Mesothelial cell of epicardium (in vitro differentiated cells): Measurements from ENCODE around the gene MLN. TPM values are rescaled to one million over a fixed set of nuclear protein-coding genes. Genes with fewer than 3 reads are reported as not detected.
"Not testable (repeated sequence)": the region's sequence is repeated elsewhere in the genome, so short reads cannot be mapped to it uniquely, and the experiment has no call there.

Experiments
- DNase-seq, 2 experiments: peaks; one replicate each; pipeline ENCODE4 v3.0.0; 2021; ENCODE audit warnings: low spot score in 2 of 2; ENCODE audit not compliant: unreplicated experiment in 2 of 2
- H3K27ac Mint-ChIP-seq: 2 replicates; pipeline ENCODE4 v1.8.0; 2021; ENCODE audit warnings: mixed read lengths
- H3K27me3 Mint-ChIP-seq: 2 replicates; pipeline ENCODE4 v1.8.0; 2021; ENCODE audit warnings: low read depth, mixed read lengths
- H3K36me3 Mint-ChIP-seq: 2 replicates; pipeline ENCODE4 v1.8.0; 2021; ENCODE audit warnings: mixed read lengths
- H3K4me1 Mint-ChIP-seq: 2 replicates; pipeline ENCODE4 v1.8.0; 2021; ENCODE audit warnings: mixed read lengths
- H3K4me3 Mint-ChIP-seq: 2 replicates; pipeline ENCODE4 v1.8.0; 2021; ENCODE audit warnings: mild to moderate bottlenecking, moderate library complexity, mixed read lengths
- H3K9me3 Mint-ChIP-seq: 2 replicates; pipeline ENCODE4 v1.8.0; 2021; ENCODE audit warnings: mixed read lengths
- CTCF ChIP-seq: fragments of 200-600 bp; sonication (generic); IDR thresholded peaks from one replicate; pipeline ENCODE4 v1.5.0; 2021; ENCODE audit warnings: antibody characterized with exemption; ENCODE audit not compliant: unreplicated experiment
- total RNA-seq: library from RNA; stranded (reverse); gene quantifications from 3 replicates; pipeline ENCODE4 v1.2.1, GENCODE V29; 2021

The MLN gene
- total RNA-seq, 1 donor from 2014 or later = not detected

GRCh38 chr6:33833599-33833998, 29.8 kb upstream of the MLN start:
- no peak overlapping the region for H3K4me3 Mint-ChIP-seq
- H3K4me1 Mint-ChIP-seq = peaks cover 12% of the 10 kb centered on the region
- peaks cover 11% of the 10 kb centered on the region for H3K9me3 Mint-ChIP-seq
- peaks cover 20% of the 10 kb centered on the region for H3K27me3 Mint-ChIP-seq
- no peaks in the 10 kb centered on the region for H3K36me3 Mint-ChIP-seq
- DNase-seq = no peak
- H3K27ac Mint-ChIP-seq = no peak overlapping the region
- TF ChIP-seq CTCF = no peak

GRCh38 chr6:33832831-33833230, 29.0 kb upstream of the MLN start:
- DNase-seq, H3K36me3 Mint-ChIP-seq, H3K4me1 Mint-ChIP-seq, H3K27ac Mint-ChIP-seq, H3K4me3 Mint-ChIP-seq: not testable (repeated sequence)
- Mint-ChIP-seq H3K27me3 (peaks cover 28% of the 10 kb centered on the region), H3K9me3 (peaks cover 11% of the 10 kb centered on the region)

GRCh38 chr6:33831725-33832124, 27.9 kb upstream of the MLN start:
- H3K4me1 Mint-ChIP-seq, H3K27ac Mint-ChIP-seq: not testable (repeated sequence)
- H3K27me3 Mint-ChIP-seq = peaks cover 29% of the 10 kb centered on the region

GRCh38 chr6:33830635-33831240, 26.9 kb upstream of the MLN start:
- H3K27ac Mint-ChIP-seq = no peak overlapping the region

More at GRCh38 chr6:33831725-33832124, 27.9 kb upstream of the MLN start:
- not testable (repeated sequence) for H3K36me3 Mint-ChIP-seq, H3K4me3 Mint-ChIP-seq, DNase-seq, H3K9me3 Mint-ChIP-seq

GRCh38 chr6:33828764-33829731, 25.2 kb upstream of the MLN start:
- Mint-ChIP-seq H3K4me3 (no peak overlapping the region), H3K4me1 (peaks cover 5% of the 10 kb centered on the region), H3K27me3 (peaks cover 29% of the 10 kb centered on the region), H3K36me3 (no peaks in the 10 kb centered on the region), H3K27ac (no peak overlapping the region), H3K9me3 (no peaks in the 10 kb centered on the region)
- no peak for DNase-seq
- TF ChIP-seq CTCF = no peak

More at GRCh38 chr6:33830635-33831240, 26.9 kb upstream of the MLN start:
- H3K36me3 Mint-ChIP-seq = no peaks in the 10 kb centered on the region
- H3K9me3 Mint-ChIP-seq = peaks cover 5% of the 10 kb centered on the region
- H3K27me3 Mint-ChIP-seq = peaks cover 29% of the 10 kb centered on the region
- no peaks in the 10 kb centered on the region for H3K4me1 Mint-ChIP-seq
- no peak for DNase-seq
- no peak for TF ChIP-seq CTCF
- no peak overlapping the region for H3K4me3 Mint-ChIP-seq

GRCh38 chr6:33828452-33828763, 24.6 kb upstream of the MLN start:
- no peak overlapping the region for H3K27ac Mint-ChIP-seq
- no peaks in the 10 kb centered on the region for H3K9me3 Mint-ChIP-seq
- no peak for TF ChIP-seq CTCF
- peaks cover 29% of the 10 kb centered on the region for H3K27me3 Mint-ChIP-seq
- peaks cover 5% of the 10 kb centered on the region for H3K4me1 Mint-ChIP-seq
- no peak for DNase-seq
- no peaks in the 10 kb centered on the region for H3K36me3 Mint-ChIP-seq
- no peak overlapping the region for H3K4me3 Mint-ChIP-seq
